HL-60 (cell line): ENCODE measurements around the gene PAQR4.
"Not testable (repeated sequence)": the region's sequence is repeated elsewhere in the genome, so short reads cannot be mapped to it uniquely, and the experiment has no call there.

Experiments
- DNase-seq, 2 experiments: peaks; one replicate each; pipeline ENCODE4 v3.0.0-alpha.2; 2010 to 2020; ENCODE audit warnings: low read depth in 1 of 2, low spot score in 1 of 2
- H3K27ac ChIP-seq: fragments of 250-450 bp; sonication (Bioruptor Pico); replicated peaks from 2 replicates; pipeline ENCODE4 v1.5.1; 2020; ENCODE audit warnings: mild to moderate bottlenecking, moderate library complexity
- H3K27me3 ChIP-seq: fragments of 250-450 bp; sonication (Bioruptor Pico); 2 replicates; pipeline ENCODE4 v1.5.1; 2021; ENCODE audit warnings: mild to moderate bottlenecking, moderate library complexity; ENCODE audit not compliant: insufficient read depth, poor library complexity, severe bottlenecking
- H3K4me3 ChIP-seq: replicated peaks from 2 replicates; pipeline ENCODE4 v1.5.1; 2011; ENCODE audit warnings: mild to moderate bottlenecking, control low read depth, low read length; ENCODE audit not compliant: insufficient read depth
- GABPA ChIP-seq: IDR thresholded peaks from 2 replicates; pipeline ENCODE4 v1.6.1; 2012; ENCODE audit warnings: low read depth
- POLR2AphosphoS5 ChIP-seq: IDR thresholded peaks from 2 replicates; pipeline ENCODE4 v1.6.1; 2012; ENCODE audit warnings: low read depth
- SPI1 ChIP-seq: IDR thresholded peaks from 2 replicates; pipeline ENCODE4 v1.6.1; 2012; ENCODE audit warnings: low read depth, mild to moderate bottlenecking, borderline replicate concordance
- TF ChIP-seq, protein P1 (sequence below): IDR thresholded peaks from 2 replicates; pipeline ENCODE4 v1.6.1; 2012; ENCODE audit warnings: low read depth; ENCODE audit not compliant: insufficient replicate concordance
- TF ChIP-seq, protein P2 (sequence below): IDR thresholded peaks from one replicate; pipeline ENCODE4 v1.5.1; 2011; ENCODE audit warnings: low read length, control low read depth, inconsistent platforms; ENCODE audit not compliant: insufficient read depth

PAQR4 gene

DNA sequence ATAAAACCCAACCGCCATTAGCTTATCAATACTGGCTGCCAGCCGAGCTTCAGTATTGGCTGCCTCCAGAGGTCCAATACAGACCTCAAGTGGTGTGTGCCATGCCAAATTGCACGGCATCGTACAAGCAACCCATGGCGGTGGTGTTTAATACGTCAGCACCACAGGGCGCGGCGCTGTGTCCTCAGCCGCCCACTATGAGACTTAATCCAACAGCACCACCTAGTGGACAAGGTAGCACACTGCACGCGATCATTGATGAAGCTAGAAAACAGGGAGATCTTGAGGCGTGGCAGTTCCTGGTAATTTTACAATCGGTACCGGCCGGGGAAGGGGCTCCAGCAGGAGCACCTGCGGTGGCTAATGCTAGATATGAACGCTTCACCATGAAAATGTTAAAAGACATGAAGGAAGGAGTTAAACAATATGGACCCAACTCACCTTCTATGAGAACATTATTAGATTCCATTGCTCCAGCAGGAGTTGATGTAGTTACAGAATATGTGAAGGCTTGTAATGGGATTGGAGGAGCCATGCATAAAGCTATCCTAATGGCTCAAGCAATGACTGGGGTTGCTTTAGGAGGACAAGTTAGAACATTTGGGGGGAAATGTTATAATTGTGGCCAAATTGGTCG, 42.0 kb upstream of the PAQR4 start:
- Histone ChIP-seq H3K4me3 (no peak overlapping the region), H3K27ac (no peak overlapping the region), H3K27me3 (no peaks in the 10 kb centered on the region)
- DNase-seq = peak; percentile 64 to 90
- TF ChIP-seq, protein P1, sequence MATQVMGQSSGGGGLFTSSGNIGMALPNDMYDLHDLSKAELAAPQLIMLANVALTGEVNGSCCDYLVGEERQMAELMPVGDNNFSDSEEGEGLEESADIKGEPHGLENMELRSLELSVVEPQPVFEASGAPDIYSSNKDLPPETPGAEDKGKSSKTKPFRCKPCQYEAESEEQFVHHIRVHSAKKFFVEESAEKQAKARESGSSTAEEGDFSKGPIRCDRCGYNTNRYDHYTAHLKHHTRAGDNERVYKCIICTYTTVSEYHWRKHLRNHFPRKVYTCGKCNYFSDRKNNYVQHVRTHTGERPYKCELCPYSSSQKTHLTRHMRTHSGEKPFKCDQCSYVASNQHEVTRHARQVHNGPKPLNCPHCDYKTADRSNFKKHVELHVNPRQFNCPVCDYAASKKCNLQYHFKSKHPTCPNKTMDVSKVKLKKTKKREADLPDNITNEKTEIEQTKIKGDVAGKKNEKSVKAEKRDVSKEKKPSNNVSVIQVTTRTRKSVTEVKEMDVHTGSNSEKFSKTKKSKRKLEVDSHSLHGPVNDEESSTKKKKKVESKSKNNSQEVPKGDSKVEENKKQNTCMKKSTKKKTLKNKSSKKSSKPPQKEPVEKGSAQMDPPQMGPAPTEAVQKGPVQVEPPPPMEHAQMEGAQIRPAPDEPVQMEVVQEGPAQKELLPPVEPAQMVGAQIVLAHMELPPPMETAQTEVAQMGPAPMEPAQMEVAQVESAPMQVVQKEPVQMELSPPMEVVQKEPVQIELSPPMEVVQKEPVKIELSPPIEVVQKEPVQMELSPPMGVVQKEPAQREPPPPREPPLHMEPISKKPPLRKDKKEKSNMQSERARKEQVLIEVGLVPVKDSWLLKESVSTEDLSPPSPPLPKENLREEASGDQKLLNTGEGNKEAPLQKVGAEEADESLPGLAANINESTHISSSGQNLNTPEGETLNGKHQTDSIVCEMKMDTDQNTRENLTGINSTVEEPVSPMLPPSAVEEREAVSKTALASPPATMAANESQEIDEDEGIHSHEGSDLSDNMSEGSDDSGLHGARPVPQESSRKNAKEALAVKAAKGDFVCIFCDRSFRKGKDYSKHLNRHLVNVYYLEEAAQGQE = no peak
- TF ChIP-seq POLR2AphosphoS5 (0 out of 2 replicates have a peak, but pooled peaks have one; percentile 19), GABPA (no peak)
- TF ChIP-seq, protein P2, sequence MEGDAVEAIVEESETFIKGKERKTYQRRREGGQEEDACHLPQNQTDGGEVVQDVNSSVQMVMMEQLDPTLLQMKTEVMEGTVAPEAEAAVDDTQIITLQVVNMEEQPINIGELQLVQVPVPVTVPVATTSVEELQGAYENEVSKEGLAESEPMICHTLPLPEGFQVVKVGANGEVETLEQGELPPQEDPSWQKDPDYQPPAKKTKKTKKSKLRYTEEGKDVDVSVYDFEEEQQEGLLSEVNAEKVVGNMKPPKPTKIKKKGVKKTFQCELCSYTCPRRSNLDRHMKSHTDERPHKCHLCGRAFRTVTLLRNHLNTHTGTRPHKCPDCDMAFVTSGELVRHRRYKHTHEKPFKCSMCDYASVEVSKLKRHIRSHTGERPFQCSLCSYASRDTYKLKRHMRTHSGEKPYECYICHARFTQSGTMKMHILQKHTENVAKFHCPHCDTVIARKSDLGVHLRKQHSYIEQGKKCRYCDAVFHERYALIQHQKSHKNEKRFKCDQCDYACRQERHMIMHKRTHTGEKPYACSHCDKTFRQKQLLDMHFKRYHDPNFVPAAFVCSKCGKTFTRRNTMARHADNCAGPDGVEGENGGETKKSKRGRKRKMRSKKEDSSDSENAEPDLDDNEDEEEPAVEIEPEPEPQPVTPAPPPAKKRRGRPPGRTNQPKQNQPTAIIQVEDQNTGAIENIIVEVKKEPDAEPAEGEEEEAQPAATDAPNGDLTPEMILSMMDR = peak; percentile 94

DNA sequence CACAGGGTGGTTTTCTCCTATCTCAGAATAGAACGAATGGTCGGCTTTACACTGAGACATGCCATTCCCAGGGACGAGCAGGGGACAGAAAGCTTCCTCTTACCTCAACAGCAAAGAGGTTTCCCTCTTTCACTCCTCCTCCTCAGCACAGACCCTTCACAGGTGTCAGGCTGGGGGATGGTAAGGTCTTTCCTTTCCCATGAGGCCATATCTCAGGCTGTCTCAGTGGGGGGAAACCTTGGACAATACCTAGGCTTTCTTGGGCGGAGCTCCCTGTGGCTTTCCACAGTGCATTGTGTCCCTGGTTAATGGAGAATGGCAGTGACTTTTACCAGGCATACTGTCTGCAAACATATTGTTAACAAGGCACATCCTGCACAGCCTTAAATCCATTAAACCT, 41.0 kb upstream of the PAQR4 start:
- DNase-seq, H3K4me3 ChIP-seq, H3K27me3 ChIP-seq, H3K27ac ChIP-seq: not testable (repeated sequence)

DNA sequence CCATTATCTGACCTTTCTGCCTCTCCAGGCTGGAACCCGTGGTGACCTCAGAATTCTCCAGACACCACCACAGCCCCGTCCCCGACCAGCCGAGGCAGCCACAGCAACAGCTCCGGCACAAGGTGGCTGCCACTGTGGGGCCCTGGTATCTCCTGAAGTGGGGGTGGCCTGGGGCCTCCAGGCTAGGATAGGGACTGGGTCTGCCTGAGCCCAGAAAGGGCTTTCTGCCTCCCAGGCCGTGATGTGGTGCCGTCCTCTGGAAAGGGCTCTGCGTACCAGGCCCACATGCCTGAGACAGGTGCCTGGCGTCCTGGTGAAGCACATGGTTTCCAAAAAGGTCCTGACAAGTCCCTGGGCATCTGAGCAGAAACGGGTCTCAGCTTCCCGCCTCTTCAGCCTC, 40.4 kb upstream of the PAQR4 start:
- no peak for DNase-seq
- Histone ChIP-seq H3K27ac (no peak overlapping the region), H3K27me3 (no peaks in the 10 kb centered on the region), H3K4me3 (no peak overlapping the region)
- TF ChIP-seq, protein P1 = no peak
- TF ChIP-seq POLR2AphosphoS5 (no peak), SPI1 (no peak), GABPA (no peak)
- TF ChIP-seq, protein P2 = no peak

DNA sequence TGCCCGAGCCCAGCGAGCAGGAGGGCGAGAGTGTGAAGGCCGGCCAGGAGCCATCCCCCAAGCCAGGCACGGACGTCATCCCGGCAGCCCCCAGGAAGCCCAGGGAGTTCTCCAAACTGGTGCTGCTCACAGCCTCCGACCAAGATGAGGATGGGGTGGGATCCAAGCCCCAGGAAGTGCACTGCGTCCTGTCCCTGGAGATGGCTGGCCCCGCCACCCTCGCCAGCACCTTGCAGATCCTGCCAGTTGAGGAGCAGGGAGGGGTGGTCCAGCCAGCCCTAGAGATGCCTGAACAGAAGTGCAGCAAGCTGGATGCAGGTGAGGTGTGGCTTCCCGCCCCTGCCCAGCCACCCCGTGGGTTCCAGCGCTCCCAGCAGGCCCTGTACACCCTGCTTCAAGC, 39.5 kb upstream of the PAQR4 start:
- no peak for DNase-seq
- TF ChIP-seq GABPA (no peak), POLR2AphosphoS5 (no peak), SPI1 (no peak)
- TF ChIP-seq, protein P2 = no peak
- TF ChIP-seq, protein P1 = no peak
- no peaks in the 10 kb centered on the region for H3K27me3 ChIP-seq
- no peak overlapping the region for H3K27ac ChIP-seq
- no peak overlapping the region for H3K4me3 ChIP-seq
